ENCODE measurements around the gene OOSP2.
"Not testable (repeated sequence)": the region's sequence is repeated elsewhere in the genome, so short reads cannot be mapped to it uniquely, and the experiment has no call there.

Gene OOSP2, protein sequence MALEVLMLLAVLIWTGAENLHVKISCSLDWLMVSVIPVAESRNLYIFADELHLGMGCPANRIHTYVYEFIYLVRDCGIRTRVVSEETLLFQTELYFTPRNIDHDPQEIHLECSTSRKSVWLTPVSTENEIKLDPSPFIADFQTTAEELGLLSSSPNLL

GRCh38 chr11:60040109-60040508 is at the start of gene OOSP2:
OOSP2 (plus strand) TSS chr11:60040409; CDS start chr11:60040460, 51 bp downstream.
- DNase-seq: no peak

DNA sequence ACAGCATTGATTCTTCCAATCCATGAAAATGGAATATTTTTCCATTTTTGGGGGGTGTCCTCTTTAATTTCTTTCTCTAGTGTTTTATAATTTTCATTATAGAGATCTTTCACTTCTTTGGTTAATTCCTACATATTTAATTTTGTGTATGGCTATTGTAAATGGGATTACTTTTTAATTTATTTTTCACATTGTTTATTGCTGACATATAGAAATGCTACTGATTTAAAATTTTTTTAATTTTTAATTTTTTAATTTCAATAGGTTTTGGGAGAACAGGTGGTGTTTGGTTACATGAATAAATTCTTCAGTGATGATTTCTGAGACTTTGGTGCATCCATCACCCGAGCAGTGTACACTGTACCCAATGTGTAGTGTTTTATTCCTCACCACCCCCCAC is 49.8 kb upstream of the OOSP2 start:
- DNase-seq: no peak

DNA sequence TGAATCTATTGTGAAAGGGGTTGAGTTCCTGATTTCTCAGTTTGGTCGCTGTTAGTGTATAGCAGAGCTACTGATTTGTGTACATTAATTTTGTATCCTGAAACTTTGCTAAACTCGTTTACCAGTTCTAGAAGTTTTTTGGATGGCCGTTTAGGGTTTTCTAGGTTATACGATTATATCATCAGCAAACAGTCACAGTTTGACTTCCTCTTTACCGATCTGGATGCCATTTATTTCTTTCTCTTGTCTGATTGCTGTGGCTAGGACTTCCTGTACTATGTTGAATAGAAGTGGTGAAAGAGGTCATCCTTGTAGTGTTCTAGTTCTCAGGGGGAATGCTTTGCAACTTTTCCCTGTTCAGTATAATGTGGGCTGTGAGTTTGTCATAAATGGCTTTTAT is 47.8 kb upstream of the OOSP2 start:
- DNase-seq: no peak

- DNase-seq: no peak
Measured at GRCh38 chr11:59997800-59998199, 42.4 kb upstream of the OOSP2 start.

DNA sequence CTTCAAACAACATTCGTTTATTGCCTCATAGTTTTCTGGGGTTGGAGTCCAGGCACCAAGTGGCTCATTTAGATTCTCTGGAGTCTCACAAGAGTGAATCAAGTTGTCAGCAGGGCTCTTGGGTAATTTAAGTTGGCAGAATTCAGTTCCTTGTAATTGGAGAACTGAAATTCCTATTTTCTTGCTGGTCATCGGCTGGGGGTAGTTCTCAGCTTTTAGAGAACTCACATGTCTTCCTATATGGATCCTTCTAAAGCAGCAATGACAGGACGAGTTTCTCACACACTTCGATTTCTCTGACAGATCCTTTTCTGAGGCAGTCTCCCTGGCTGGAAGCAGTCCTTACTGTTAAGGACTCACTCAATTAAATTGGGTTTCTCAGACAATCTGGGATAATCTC is 40.5 kb upstream of the OOSP2 start:
- no peak for DNase-seq

- no peak for DNase-seq
Measured at GRCh38 chr11:60003729-60004128, 36.5 kb upstream of the OOSP2 start.

GRCh38 chr11:60005360-60005759 is 34.8 kb upstream of the OOSP2 start:
- no peak for DNase-seq

GRCh38 chr11:60016881-60017280 is 23.3 kb upstream of the OOSP2 start, which contains the start of gene OOSP4B:
OOSP4B (plus strand) TSS chr11:60017181.
- no peak for DNase-seq

- no peak for DNase-seq
Measured at GRCh38 chr11:60018058-60018457, 22.2 kb upstream of the OOSP2 start.

DNA sequence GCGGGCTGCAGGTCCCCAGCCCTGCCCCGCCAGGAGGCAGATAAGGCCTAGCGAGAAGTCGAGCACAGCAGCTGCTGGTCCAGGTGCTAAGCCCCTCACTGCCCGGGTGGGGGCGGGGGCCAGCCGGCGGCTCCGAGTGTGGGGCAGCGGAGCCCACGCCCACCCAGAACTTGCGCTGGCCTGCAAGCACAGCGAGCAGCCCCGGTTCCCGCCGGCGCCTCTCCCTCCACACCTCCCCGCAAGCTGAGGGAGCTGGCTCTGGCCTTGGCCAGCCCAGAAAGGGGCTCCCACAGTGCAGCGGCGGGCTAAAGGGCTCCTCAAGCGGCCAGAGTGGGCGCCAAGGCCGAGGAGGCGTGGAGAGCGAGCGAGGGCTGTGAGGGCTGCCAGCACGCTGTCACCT is 19.8 kb upstream of the OOSP2 start:
- DNase-seq: not testable (repeated sequence)

GRCh38 chr11:60029015-60029632 is 11.1 kb upstream of the OOSP2 start:
- no peak for DNase-seq

- not testable (repeated sequence) for DNase-seq
Measured at GRCh38 chr11:60050422-60050821, 10.2 kb downstream of the OOSP2 start.

DNA sequence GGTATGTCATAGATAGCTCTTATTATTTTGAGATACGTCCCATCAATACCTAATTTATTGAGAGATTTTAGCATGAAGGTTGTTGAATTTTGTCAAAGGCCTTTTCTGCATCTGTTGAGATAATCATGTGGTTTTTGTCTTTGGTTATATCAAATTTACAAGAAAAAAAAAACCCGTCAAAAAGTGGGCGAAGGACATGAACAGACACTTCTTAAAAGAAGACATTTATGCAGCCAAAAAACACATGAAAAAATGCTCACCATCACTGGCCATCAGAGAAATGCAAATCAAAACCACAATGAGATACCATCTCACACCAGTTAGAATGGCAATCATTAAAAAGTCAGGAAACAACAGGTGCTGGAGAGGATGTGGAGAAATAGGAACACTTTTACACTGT is 10.6 kb downstream of the OOSP2 start:
- not testable (repeated sequence) for DNase-seq

- no peak for DNase-seq
Measured at GRCh38 chr11:60056349-60056969, 16.2 kb downstream of the OOSP2 start, which contains the start of gene MS4A3. MS4A3 (plus strand) TSS chr11:60056665; CDS start chr11:60061161, 4,496 bp downstream.

- no peak for DNase-seq
Measured at GRCh38 chr11:60059052-60059451, 18.8 kb downstream of the OOSP2 start.

GRCh38 chr11:60059521-60060240 is 19.5 kb downstream of the OOSP2 start:
- DNase-seq: no peak

GRCh38 chr11:60064111-60064510 is 23.9 kb downstream of the OOSP2 start:
- DNase-seq: no peak

DNA sequence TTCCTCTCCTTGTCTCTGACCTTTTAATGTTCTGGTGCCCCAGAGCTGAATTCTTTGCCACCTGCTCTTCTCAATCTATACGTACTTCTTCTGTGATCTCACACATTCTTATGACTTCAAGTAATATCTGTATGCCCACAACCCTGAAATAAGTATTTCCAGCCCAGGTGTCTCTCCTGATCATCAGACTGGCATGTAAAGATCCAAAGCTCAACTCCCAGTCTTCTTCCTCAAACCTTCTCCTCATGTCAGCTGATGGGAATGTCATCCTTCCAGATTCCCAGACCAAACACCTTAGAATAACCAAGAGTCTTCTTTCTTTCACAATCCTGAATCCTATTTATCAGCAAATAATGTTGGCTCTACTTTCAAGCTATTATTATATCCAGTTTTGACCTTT is 25.6 kb downstream of the OOSP2 start:
- no peak for DNase-seq

GRCh38 chr11:60069450-60069849 is 29.2 kb downstream of the OOSP2 start:
- DNase-seq: no peak

DNA sequence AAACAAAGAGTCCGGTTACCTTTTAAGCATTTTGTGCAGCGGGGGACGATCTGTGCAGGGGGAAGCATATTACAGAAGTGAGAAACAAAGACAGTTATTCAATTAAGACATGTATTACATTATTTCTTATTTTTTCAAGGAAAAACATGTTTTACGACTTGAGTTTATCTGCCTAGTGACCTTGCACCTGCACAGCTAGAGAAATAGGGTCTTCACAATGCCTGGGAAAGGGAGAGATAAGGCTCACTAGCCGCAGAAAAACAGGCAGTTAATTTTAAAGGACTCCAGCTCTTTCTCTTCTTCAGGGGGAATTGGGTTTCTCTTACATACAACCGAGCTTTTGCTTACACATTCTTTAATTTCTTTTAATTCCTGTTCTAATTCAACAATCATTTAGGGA is 31.4 kb downstream of the OOSP2 start:
- DNase-seq: not testable (repeated sequence)

GRCh38 chr11:60077216-60077817 is 37.1 kb downstream of the OOSP2 start:
- DNase-seq: no peak

- DNase-seq: no peak
Measured at GRCh38 chr11:60077981-60078380, 37.8 kb downstream of the OOSP2 start.

GRCh38 chr11:60078745-60079144 is 38.5 kb downstream of the OOSP2 start:
- DNase-seq: no peak
